Calu3 (cell line): ENCODE measurements around the gene HOGA1. TPM values are rescaled to one million over a fixed set of nuclear protein-coding genes. Genes with fewer than 3 reads are reported as not detected.

Experiments used
- BruUV-seq: library from RNA; stranded (reverse); fragments of 400-500 nt; replicated peaks from 2 replicates; lab custom pipeline; 2021; lab: Mats Ljungman, UMichigan
- CTCF ChIA-PET: fragments of 300-600 bp; sonication (Branson Sonifier 250); formaldehyde crosslinking; loops from one replicate; lab custom pipeline; 2022; ENCODE audit warnings: antibody characterized with exemption; lab: Charles Lee
- DNase-seq: peaks from one replicate; pipeline ENCODE4 v3.0.0; 2022
- H3K27ac Mint-ChIP-seq: one replicate; pipeline ENCODE4 v1.8.0; 2022; ENCODE audit warnings: mixed read lengths; ENCODE audit not compliant: unreplicated experiment
- H3K27me3 Mint-ChIP-seq: one replicate; pipeline ENCODE4 v1.8.0; 2022; ENCODE audit warnings: mixed read lengths; ENCODE audit not compliant: unreplicated experiment
- H3K36me3 Mint-ChIP-seq: one replicate; pipeline ENCODE4 v1.8.0; 2022; ENCODE audit warnings: mild to moderate bottlenecking, moderate library complexity, mixed read lengths; ENCODE audit not compliant: insufficient read depth, unreplicated experiment
- H3K4me1 Mint-ChIP-seq: one replicate; pipeline ENCODE4 v1.8.0; 2022; ENCODE audit warnings: mild to moderate bottlenecking, low read depth, mixed read lengths; ENCODE audit not compliant: unreplicated experiment
- H3K4me3 Mint-ChIP-seq: one replicate; pipeline ENCODE4 v1.8.0; 2022; ENCODE audit warnings: mild to moderate bottlenecking, low read depth, moderate library complexity, mixed read lengths; ENCODE audit not compliant: unreplicated experiment
- H3K9me3 Mint-ChIP-seq: one replicate; pipeline ENCODE4 v1.8.0; 2022; ENCODE audit warnings: low read depth, mixed read lengths; ENCODE audit not compliant: unreplicated experiment
- intact Hi-C: fragments of 100-400 bp; cut with micrococcal nuclease; formaldehyde crosslinking; loops from one replicate; pipeline ENCODE4 v1.10.0; 2022; ENCODE audit not compliant: unreplicated experiment
- total RNA-seq: library from RNA; stranded (reverse); gene quantifications from 2 replicates; pipeline ENCODE4 v1.2.3, GENCODE V29; 2022
- TF ChIP-seq, protein P1 (sequence below): fragments of 200-600 bp; IDR thresholded peaks from one replicate; pipeline ENCODE4 v1.8.0; 2022; ENCODE audit warnings: antibody characterized with exemption; ENCODE audit not compliant: unreplicated experiment

HOGA1 gene
- total RNA-seq, 1 experiment from 2014 or later, result 7.9 TPM

DNA sequence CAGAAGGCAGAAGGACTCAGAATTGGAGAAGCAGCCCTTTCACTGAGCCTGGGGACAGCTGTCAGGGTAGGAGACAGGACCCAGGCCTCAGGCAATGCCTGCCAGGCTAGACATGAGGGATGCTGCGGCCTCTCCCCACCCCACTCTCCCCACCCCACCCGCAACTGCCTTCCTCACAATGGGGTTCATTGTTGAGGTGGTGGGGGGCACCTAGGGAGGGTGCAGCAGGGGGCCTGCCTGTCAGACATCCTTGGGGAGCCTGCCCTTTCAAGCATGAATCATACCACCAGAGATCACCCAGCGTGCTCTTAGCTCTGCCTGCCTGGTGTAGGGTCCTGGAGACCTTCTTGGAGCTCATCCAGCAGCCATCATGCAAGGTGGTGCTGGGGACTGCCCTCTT, 5.3 kb downstream of the HOGA1 start, which contains the start of gene C10orf62:
Gene C10orf62, plus strand, starts transcription at position 243 of the 400 bp plus-strand sequence. CDS start 177 bp downstream, outside the sequence.
- no TSS peak for BruUV-seq
- CTCF ChIA-PET, result no interaction called here
- no peak for DNase-seq
- no peak within 1 kb of the TSS for H3K27ac Mint-ChIP-seq
- TF ChIP-seq, protein P1, sequence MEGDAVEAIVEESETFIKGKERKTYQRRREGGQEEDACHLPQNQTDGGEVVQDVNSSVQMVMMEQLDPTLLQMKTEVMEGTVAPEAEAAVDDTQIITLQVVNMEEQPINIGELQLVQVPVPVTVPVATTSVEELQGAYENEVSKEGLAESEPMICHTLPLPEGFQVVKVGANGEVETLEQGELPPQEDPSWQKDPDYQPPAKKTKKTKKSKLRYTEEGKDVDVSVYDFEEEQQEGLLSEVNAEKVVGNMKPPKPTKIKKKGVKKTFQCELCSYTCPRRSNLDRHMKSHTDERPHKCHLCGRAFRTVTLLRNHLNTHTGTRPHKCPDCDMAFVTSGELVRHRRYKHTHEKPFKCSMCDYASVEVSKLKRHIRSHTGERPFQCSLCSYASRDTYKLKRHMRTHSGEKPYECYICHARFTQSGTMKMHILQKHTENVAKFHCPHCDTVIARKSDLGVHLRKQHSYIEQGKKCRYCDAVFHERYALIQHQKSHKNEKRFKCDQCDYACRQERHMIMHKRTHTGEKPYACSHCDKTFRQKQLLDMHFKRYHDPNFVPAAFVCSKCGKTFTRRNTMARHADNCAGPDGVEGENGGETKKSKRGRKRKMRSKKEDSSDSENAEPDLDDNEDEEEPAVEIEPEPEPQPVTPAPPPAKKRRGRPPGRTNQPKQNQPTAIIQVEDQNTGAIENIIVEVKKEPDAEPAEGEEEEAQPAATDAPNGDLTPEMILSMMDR, result no peak
- H3K4me1 Mint-ChIP-seq, result peaks cover 16% of the 10 kb centered on the region
- H3K27me3 Mint-ChIP-seq, result no peaks in the 10 kb centered on the region
- no peak within 1 kb of the TSS for H3K4me3 Mint-ChIP-seq
- H3K36me3 Mint-ChIP-seq, result peaks cover 6% of the 10 kb centered on the region
- no peaks in the 10 kb centered on the region for H3K9me3 Mint-ChIP-seq
- intact Hi-C loops, result no loop called here

DNA sequence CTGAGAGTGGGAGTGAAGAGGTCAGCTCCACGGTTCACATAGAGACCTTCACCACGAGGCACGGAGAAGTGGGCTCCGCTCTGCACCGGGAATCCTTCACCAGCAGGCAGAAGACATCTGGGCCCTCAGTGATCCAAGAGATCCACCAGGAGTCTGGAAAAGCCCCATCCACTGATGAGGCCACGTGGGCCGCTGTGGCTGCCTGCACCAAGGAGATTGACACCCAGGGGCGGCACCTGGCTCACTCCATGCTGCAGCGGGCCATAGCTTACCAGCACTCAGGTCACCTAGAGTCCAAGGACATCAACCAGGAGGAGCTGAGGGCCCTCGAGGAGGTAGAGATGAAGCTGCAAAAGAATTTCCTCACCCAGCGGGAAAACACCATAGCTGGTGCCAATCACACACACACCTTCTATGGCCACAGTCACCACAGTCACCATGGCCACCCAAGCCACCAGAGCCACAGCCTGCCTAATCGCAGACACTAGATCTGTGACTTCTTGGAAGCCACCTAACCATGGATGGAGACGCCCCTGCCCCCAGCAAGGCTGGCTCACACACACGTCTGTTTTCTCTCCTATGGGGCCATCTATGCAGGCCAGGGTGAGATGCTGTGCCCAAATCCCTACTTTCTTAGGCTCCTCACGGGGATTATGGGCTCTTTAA, 6.0 kb downstream of the HOGA1 start:
- H3K4me3 Mint-ChIP-seq, result no peak overlapping the region
- no peak overlapping the region for H3K27ac Mint-ChIP-seq
- CTCF ChIA-PET, result no interaction called here
- H3K27me3 Mint-ChIP-seq, result no peaks in the 10 kb centered on the region
- no peaks in the 10 kb centered on the region for H3K9me3 Mint-ChIP-seq
- no TSS peak for BruUV-seq
- H3K36me3 Mint-ChIP-seq, result peaks cover 4% of the 10 kb centered on the region
- TF ChIP-seq, protein P1, result no peak
- H3K4me1 Mint-ChIP-seq, result peaks cover 8% of the 10 kb centered on the region
- no peak for DNase-seq
- intact Hi-C loops, result no loop called here

DNA sequence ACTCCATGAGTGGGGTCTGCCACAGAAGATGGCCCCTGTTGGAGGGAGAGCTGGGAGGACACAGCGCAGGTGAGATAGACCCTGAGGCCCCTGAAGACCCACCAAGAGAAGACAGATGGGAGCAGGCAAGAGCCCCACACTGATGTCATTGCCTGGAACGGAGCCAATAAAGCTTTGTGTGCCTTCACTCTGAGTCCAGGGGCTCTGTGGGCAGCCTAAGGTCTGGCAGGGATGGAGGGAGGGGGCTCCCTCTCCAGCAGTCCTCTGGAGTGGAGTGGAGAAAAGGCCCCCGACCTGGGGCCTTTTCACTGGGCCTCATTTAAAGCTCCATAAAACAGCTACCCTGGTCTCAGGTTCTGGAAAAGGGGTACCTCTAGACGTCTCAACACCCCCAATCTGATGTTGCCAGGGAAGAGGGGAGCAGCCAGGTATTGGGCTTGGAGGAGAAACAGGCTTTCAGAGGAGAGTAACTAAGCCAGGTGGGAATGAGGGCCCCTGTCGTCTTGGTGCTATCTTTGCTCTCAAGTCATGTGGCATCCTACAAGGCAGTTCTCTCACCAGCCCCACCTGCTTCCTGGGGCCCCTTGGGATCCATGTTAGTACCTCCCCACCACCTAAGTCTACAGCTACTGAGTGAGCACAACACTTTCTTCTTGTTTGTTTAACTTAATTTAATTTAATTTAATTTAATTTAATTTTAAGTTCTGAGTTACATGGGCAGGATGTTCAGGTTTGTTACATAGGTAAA, 6.7 kb downstream of the HOGA1 start:
- Mint-ChIP-seq H3K9me3 (no peaks in the 10 kb centered on the region), H3K4me3 (no peak overlapping the region), H3K36me3 (no peaks in the 10 kb centered on the region), H3K27ac (no peak overlapping the region), H3K4me1 (peaks cover 5% of the 10 kb centered on the region), H3K27me3 (no peaks in the 10 kb centered on the region)
- TF ChIP-seq, protein P1, result no peak
- intact Hi-C loops, result no loop called here
- no TSS peak for BruUV-seq
- CTCF ChIA-PET, result no interaction called here
- DNase-seq, result no peak

GRCh38 chr10:97593421-97593820, 9.2 kb downstream of the HOGA1 start:
- TF ChIP-seq, protein P1, result no peak
- no peak overlapping the region for H3K4me3 Mint-ChIP-seq
- H3K36me3 Mint-ChIP-seq, result no peaks in the 10 kb centered on the region
- H3K9me3 Mint-ChIP-seq, result no peaks in the 10 kb centered on the region
- DNase-seq, result no peak
- H3K27ac Mint-ChIP-seq, result no peak overlapping the region
- no TSS peak for BruUV-seq
- H3K27me3 Mint-ChIP-seq, result no peaks in the 10 kb centered on the region
- peaks cover 24% of the 10 kb centered on the region for H3K4me1 Mint-ChIP-seq
- intact Hi-C loops, result no loop called here
- CTCF ChIA-PET, result no interaction called here
